Measurements from ENCODE around the gene TPPP3.

Gene TPPP3

DNA sequence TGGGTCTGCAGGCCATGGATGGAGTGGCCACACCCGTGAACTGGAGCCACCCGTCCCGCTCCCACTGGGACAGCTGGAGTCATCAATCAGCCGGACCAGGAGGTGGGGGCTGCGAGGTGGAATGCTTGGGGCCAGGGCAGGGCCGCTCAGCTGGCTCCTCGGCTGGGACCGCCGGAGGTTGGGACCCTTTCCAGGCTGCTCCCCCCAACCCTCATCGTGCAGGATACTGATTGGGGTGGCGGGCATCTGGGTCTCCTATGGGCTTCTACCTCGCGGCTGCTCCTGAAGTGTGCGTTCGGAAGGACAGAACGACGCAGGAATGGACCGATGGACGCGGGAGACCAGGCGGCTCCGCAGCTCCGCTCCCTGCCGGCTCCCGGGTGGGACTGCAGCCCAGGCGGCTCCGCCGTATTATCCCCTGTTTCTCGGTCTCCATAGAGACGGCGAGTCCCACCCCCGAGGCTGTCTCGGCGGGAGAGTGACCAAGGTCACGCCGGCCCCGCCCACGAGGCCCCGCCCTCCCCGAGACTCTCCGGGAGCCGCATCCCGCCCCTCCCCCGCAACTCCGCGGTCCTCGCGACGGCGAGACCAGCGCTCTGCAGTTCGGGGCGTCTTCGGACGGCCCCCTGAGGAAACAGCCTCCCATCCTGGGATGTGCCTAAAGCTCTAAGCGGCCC, at the start of gene TPPP3:
TSS of gene TPPP3 (minus strand) at position 388 of the 677 bp plus-strand sequence. CDS start 2,387 bp downstream, outside the sequence.
- peak; percentile 89 for DNase-seq (ENCODE audit: low spot score)

DNA sequence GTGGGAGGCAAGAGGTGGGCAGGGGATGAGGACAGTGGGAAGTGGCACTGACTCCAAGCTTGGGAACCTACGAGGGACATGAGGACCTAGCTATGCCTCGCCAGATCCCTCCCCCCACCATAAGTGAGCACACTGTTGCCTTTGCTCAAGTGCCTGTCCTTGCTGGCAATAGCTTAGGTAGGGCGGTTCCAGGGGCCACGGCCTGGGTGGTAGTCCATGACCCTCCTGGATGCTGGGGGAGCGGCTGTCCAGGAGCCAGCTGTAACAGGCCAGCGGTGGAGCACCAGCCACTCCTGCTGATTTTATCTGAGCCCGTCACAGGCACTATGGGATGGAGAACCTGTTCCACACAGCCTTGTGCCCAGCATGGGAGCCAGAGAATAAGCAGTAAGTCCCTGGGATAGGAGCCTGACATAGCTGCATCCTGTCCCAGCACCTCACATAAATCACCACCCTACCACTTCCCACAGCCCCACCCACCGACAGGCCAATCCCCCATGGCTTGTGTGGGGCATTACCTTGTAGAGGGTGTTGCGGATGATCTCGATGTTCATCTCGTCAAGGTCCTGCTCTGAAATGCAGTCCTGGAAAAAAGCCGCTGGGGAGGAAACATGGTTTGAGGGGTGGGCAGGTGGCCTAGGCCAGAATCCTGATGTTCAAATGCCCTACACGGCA, 49.4 kb upstream of the TPPP3 start:
- no peak for DNase-seq (ENCODE audit: low spot score)

DNA sequence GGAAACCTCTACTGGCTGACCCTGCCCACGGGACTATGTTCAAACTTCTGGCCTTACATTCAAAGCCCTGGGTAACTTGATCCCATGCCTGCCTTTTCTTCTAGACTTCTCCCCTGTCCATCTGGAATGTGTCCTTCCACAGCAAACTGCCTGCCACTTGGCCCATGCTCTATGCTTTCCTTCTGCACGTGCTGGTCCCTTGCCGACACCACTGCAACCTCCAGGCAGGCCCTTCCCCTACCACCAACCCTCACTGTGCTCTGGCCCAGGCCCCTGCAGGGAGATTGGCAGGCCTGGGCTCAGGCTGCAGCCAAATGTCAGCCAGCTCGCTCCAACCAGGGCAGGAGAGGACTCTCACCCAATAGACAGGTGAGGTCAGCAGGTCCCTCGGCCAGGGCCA, 48.6 kb upstream of the TPPP3 start:
- DNase-seq (ENCODE audit: low spot score), result no peak

DNA sequence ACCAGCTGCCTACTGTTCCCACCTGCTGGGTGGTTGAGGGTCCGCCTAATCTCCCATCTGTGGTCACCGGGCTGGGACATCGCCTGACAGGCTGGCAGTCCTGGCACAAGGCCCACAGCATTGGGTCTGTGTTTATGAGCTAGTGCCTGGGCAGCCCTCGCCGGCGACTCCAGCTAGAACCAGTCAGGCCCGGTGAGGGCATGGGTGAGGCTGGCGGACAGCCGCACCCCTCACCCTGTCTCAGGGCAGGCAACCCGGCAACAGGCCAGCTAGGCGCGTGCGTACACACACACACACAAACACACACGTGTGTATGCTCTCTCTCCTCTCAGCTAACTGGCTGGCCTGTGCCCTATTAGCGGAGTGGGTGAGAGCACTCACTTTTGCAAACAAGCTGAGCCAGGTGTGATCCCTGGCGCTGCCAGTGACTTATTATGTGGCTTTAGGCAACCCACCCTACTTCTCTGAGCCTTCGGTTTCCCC, 48.0 kb upstream of the TPPP3 start:
- peak; percentile 53 for DNase-seq (ENCODE audit: low spot score)

DNA sequence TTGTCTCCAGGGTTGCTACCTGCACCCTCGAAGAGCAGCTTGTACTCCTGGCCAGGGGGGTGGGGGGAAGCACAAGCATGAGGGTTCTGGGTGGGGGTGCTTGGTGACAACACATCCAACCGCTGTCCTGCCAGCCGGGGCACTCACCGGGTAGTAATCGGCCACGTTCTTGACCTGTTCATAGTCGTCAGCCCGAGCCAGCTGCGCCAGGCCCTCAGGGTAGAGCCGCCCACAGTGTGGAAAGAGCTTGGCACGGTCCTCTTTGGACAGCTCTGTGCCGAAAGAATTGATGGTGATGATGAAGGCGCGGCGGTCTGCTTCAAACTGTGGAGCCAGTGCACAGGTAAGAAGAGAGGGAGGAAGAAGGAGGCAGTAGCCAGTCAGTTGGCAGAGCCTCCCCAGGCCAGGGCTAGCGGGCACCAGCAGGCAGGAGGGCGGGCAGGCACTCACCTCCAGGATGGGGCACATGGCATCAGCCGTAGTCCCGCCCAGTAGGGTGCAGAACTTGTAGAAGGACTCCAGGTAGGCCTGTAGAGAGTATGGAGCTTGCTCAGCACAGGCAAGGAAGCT, 45.6 kb upstream of the TPPP3 start:
- no peak for DNase-seq (ENCODE audit: low spot score)

DNA sequence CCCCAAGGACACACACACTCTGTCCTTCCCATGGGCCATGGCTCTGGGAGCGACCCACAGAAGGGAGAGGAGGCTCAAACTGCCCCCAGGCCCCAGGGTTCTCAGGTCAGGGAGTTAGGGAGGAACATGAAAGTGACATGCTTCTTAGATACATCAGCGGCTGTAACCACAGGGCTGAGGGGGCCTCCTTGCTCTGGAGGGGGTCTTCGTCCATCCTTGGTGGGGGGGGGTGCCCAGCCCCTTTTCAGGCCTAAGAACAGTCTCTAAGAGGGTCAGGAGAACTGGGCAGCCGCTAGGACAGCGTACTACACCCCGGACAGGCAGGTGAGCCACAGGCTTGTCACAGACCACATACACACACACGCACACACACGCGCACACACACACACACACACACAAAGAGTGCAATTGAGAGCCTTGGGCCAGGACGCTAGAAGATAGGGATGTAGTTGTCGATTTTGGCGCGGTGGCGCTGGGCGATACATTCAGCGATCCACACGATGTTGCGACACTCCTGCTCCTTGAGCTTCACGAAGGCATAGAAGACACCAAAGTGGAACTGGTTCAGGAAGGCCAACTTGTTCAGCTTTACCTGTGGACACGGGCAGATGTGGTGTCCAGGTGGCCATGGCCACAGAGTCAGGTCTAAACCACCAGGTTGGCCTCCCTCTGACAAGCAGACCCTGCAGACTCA, 44.9 kb upstream of the TPPP3 start:
- no peak for DNase-seq (ENCODE audit: low spot score)

DNA sequence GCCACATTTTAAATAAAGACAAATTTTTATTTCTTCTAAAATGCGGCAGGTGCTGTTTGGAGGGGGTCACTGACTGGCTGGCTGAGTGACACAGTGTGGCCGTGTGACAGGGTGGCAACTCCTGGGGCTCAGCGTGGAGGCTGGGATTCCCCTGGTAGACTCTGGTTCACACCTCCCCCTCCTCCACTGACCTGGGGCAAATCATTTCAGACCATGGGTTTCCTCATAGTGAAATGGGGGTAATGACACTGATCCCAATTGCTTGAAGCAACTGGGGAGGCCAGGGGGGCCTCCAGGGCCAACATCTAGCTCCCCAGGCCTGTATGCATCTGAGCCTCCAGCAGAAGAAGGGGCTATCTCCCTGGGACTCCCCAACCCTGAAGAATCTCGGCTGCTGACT, 44.2 kb upstream of the TPPP3 start:
- no peak for DNase-seq (ENCODE audit: low spot score)

DNA sequence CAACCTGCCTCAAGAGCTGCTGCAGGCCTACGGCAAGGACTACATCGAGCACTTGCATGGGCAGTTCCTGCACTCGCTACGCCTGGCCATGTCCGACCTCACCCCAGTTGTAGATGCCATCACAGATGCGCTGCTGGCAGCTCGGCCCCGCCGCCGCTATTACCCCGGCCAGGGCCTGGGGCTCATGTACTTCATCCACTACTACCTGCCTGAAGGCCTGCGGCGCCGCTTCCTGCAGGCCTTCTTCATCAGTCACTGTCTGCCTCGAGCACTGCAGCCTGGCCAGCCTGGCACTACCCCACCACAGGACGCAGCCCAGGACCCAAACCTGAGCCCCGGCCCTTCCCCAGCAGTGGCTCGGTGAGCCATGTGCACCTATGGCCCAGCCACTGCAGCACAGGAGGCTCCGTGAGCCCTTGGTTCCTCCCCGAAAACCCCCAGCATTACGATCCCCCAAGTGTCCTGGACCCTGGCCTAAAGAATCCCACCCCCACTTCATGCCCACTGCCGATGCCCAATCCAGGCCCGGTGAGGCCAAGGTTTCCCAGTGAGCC, 43.4 kb upstream of the TPPP3 start:
- DNase-seq (ENCODE audit: low spot score), result no peak

DNA sequence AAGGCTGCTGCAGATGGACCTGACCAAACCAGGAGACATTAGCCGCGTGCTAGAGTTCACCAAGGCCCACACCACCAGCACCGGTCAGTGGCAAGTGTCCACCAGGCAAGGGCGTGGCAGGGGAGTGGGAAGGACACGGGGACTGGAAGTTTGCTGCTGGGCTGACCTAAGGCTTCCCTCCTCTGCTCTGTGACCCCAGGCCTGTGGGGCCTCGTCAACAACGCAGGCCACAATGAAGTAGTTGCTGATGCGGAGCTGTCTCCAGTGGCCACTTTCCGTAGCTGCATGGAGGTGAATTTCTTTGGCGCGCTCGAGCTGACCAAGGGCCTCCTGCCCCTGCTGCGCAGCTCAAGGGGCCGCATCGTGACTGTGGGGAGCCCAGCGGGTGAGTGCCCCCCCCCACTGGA, 42.5 kb upstream of the TPPP3 start:
- no peak for DNase-seq (ENCODE audit: low spot score)

DNA sequence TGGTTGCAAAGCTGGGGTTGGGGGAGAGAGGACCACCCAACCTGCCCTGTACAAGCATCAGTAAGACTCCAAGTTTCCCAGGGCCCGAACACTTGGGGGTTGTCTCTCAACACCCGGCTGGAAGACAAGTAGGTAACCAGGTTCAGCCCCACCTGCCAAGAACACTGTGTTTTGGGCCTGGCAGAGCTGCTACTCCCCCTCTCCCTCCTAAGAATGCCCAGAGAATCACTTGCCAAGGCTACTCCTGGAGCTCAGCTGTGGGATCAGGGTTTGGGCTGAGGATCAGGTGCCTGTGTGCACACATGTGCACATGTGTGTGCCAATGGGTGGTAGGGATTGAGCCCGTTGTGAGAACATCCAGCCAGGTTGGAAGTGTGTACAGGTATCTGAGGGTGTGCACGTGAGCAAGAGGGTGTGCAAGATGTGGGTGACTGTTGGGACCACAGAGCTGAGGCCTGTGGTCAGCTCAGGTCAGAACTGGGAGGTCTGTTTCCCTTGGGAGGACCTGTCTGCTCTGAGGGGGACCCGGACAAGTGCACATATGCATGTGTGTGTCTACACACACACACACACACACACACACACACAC, 39.9 kb upstream of the TPPP3 start:
- no peak for DNase-seq (ENCODE audit: low spot score)

DNA sequence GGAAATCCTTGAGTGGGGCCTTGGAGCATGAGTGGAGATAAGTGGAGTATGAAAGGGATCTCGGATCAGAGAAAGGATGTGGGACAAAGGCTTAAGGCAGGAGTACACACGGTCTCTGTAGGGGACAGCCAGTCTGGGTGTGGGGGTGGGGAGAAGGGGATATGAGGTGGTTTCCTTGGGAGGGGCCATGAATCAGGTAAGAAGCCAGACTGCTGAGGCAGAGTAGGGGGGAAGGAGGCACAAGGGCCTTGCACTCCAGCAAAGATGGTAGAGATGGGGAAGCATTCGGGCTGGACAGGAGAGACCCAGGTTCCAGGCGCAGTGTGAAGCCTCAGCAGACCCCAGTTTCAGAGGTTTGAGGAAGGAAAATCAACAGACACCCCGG, 39.2 kb upstream of the TPPP3 start:
- no peak for DNase-seq (ENCODE audit: low spot score)

DNA sequence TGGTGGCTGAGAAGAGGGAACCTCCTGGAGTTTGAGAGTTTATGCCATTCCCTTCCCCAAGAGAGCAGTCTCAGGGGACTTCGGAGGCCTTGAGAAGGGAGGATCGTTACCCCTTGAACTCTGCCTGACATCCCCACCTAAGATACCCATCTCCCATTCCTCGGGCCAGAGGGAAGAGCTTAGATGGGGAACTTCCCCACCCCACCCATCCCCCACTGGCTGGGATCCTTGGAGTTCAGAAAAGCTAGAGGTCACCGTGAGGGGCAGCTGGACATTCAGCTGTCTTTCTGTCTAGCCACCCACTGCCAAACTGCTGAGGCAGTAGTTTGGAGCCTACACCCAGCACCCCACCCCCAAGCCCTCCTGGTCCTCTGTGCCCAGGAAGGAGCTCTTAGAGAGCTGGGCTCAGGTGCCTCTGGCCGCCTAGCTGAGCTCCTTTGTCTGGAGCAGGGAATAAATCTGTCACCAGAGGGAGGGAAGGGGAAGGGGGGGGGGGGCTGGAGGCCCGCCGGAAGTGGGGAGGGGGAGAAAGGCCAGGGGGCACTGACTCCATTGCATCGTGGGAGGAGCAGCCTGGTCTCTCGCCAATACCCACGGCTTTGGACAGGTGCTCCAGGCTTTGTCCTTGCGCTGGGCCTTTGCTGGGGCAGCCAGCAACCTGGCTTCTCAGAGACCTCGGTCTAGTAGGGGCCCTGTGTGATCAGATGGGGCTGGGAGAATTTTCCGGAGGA, 38.6 kb upstream of the TPPP3 start:
- DNase-seq (ENCODE audit: low spot score), result no peak

DNA sequence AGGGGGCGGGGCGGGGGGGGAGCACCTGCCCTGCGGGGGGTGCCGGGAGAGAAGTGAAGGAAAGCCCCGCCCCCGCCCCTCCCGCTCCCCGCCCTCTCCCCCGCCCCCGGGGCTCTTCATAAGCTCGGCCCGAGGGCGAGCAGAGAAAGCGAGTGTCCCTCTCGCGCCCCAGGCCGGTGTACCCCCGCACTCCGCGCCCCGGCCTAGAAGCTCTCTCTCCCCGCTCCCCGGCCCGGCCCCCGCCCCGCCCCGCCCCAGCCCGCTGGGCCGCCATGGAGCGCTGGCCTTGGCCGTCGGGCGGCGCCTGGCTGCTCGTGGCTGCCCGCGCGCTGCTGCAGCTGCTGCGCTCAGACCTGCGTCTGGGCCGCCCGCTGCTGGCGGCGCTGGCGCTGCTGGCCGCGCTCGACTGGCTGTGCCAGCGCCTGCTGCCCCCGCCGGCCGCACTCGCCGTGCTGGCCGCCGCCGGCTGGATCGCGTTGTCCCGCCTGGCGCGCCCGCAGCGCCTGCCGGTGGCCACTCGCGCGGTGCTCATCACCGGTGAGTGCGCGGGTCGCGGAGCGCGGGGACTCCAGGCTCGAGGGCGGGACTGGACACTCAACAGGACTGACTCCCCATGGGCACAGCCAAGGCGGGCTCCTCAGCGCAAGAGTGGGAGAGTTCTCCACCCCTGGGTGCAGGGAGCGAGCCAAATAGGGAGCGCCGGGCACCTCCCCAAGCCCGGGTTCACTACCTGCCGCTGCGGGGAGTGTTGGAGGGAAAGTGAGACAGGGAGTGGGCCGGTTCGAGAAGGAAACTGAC, 37.9 kb upstream of the TPPP3 start, which contains the start of gene HSD11B2:
TSS of gene HSD11B2 (plus strand) at position 145 of the 798 bp plus-strand sequence. CDS start at position 273, 128 bp downstream.
- DNase-seq (ENCODE audit: low spot score), result peak; percentile 65

DNA sequence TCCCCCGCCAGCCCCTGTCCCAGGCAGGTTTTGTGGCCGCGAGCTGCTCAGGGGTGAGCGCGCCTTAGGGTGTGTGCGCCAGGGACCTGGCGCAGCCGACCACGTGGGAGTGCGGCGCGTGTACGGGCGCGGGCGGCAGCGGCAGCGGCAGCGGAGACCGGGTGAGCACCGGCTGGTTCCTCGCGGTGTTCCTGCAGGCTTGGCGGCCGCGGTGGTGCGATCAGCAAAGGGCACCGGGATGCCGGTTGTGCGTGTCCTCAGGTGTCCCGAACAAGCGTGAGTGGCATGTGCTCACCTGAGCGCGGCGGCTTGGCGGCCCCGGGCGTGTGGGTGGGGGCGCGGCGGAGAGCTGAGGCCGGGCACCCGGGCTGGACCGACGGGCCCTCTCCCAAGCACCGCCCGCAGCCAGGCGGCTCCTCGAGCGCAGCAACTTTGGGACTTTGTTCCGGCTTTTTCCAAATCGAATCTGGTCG, 37.2 kb upstream of the TPPP3 start:
- no peak for DNase-seq (ENCODE audit: low spot score)

DNA sequence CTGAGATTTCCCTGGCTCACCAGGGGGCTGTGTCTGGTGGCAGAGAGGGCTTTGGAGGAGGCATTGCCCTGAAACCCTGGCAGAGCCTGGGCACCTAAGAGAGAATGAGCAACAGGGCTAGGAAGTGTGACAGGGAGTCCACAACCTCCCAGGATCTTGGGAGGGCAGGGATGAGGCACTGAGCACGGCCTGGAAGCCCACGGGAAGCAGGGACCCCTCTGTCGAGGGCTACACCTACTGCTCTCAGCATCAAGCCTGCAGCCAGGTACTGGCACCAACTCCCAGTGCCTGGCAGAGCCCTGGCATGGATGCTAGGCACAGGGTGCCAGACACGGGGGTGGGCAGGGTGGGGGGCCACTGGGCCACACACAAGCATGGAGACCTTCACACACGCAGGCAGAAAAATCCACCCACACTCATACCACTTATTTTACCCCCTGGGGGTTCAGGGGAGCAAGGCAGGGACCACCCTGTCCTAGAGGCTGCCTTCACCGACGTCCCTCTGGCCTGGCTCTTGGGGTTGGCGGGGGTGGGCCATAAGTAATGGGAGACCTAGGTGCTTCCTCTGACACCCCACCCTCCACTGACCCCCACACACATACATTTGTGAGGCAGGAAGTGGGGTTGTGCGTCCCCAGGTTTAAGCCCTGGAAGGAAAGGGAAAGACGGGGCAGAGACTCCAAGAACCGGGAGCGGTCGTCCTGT, 36.7 kb upstream of the TPPP3 start:
- DNase-seq (ENCODE audit: low spot score), result no peak

DNA sequence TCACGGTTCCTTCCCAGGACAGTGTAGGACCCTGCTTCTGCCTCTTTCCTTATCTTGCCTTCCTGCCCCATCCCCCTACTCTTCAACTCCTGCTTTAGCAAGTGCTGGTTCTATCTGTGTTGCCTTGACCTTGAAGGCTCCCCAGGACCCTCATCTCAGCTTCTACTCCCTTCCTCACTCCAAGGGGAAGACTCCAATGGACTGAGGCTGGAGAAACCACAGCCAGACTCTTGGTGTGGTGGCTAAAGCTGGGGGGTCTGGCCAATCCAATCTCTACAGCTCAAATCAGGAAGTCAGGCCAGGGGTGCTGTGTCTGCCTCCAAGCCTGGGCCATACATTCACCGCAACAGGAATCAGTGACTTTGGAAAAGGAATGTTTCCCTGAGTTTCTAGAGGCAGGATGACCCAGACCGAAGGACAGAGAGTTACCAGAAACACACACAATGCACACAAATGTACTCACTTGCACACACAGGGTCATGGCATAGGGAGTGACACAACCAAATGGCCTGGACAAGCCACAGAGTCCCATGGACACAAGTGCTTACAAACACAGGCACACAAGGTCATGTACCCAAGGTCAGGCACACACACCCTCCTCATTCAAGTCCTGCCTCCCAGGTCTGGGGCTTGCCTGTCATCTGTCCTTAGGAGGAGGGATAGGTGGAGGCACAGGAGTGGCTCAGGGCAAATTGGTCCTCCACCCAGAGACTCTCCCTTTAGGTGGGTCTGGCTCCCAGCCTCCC, 35.9 kb upstream of the TPPP3 start:
- no peak for DNase-seq (ENCODE audit: low spot score)

DNA sequence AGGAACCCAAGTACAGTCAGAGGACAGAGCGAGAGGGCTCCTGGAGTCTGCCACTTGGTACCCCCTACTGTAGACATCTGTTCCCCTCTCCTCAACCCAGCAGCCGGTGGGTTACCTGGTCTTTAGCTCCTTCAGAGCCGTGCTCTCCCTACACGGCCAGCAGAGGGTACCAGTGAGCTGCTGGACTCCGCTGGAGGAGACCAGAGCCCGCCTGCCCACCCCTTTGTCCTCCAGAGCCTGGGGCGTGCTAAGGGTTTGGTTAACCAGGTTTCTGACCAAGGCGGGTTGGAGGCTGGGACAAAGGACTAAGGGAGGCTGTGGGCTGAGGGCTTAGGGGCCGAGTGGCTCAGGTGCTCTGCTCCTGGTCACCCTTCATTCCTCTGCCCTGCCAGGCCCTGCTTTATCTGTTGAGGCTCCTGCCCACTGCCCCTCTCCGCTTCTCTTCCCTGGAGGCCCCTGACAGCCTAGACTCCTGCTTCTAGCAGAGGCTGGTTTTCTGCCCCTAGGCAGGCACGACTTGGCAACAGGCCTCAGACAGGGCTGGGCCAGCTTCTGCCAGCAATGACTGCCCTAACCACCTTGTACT, 34.9 kb upstream of the TPPP3 start:
- peak; percentile 41 for DNase-seq (ENCODE audit: low spot score)

DNA sequence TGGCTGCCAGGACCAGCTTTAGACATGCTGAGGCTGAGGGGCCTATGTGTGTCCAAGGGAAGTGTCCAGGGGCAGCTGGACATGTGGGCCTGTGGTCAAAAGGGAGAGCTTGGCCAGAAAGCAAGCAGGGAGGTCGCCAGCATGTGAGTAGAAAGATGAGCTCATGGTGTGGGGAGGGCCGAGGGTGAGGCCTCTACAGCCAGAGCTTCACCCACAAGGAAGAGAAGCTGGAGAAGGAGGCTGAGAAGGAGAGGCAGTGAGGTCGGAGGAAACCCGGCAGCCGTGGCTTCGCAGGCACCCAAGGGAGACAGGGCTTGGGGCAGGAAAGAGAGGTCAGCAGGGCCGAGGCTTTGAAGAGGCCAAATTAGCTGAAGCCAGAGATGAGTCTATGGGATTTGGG, 33.7 kb upstream of the TPPP3 start:
- DNase-seq (ENCODE audit: low spot score), result no peak

All from globus pallidus (tissue), 1 donor.